ENCODE measurements around the gene DKK3. TPM values are rescaled to one million over a fixed set of nuclear protein-coding genes. Genes with fewer than 3 reads are reported as not detected.

DKK3 gene
- total and polyA plus RNA-seq, 4 donors = 3.1 to 9.9 (median 7.1) TPM

DNA sequence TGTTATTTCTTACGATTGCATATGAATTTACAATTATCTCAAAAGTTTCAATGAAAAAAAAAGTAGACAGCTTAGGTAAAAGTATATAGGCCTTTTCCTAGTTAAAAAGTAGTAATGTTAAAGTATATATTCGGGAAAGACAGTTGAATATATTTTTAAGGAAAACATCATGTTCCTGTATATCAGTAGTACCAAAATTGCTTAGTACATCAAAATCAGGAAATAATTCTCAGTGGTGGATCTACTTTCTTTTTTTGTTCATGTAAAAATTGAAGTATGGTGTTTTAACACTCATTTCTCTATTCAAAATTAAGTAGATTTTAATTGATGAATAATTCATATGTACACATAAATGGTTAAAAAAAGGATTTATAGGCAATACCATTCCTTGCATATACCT, 92.8 kb downstream of the DKK3 start:
- no peak overlapping the region for H3K4me3 ChIP-seq (ENCODE audit: low read depth in 1 of 3, low read length in 3 of 3)
- WGBS = 98% methylated on average over 2 of the region's 2 CpGs
- DNase-seq (ENCODE audit: low spot score) = no peak

More for the DNA sequence above, 92.8 kb downstream of the DKK3 start:
- peaks cover 0 to 4% (median 3%) of the 10 kb centered on the region in 4 donors for H3K36me3 ChIP-seq (ENCODE audit: control insufficient read depth in 4 of 4, insufficient read depth in 3 of 4, low read depth in 1 of 4, low read length in 3 of 4)
- H3K4me1 ChIP-seq (ENCODE audit: control insufficient read depth in 4 of 4, insufficient read depth in 4 of 4, low read length in 3 of 4) = no peaks in the 10 kb centered on the region
- no peaks in the 10 kb centered on the region for H3K9me3 ChIP-seq (ENCODE audit: control insufficient read depth in 4 of 4, low read length in 3 of 4)
- no peaks in the 10 kb centered on the region for H3K27me3 ChIP-seq (ENCODE audit: control insufficient read depth in 4 of 4, insufficient read depth in 4 of 4, low read length in 3 of 4)
- no peak for TF ChIP-seq RAD21 (IDR thresholded peaks at IDR 0.05)
- no peak for TF ChIP-seq NR2F2 (IDR thresholded peaks at IDR 0.05)
- TF ChIP-seq FOXA2 (IDR thresholded peaks at IDR 0.05) = no peak
- no peak for TF ChIP-seq JUND (IDR thresholded peaks at IDR 0.05)
- TF ChIP-seq ZBTB33 (IDR thresholded peaks at IDR 0.05) = no peak
- TF ChIP-seq, protein P1, sequence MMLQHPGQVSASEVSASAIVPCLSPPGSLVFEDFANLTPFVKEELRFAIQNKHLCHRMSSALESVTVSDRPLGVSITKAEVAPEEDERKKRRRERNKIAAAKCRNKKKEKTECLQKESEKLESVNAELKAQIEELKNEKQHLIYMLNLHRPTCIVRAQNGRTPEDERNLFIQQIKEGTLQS (IDR thresholded peaks at IDR 0.05) = no peak
- no peak for TF ChIP-seq EGR1 (IDR thresholded peaks at IDR 0.05; ENCODE audit: low read depth in 2 of 2)
- TF ChIP-seq HNF4A (conservative IDR thresholded peaks at IDR 0.05) = no peak
- no peak for TF ChIP-seq TAF1 (conservative IDR thresholded peaks at IDR 0.05)
- TF ChIP-seq YY1 (IDR thresholded peaks at IDR 0.05) = no peak
- TF ChIP-seq REST (IDR thresholded peaks at IDR 0.05) = no peak
- TF ChIP-seq MAX (IDR thresholded peaks at IDR 0.05) = no peak
- TF ChIP-seq FOXA1 (IDR thresholded peaks at IDR 0.05) = no peak
- TF ChIP-seq CTCF (IDR thresholded peaks at IDR 0.05; ENCODE audit: low read depth, low read length, missing input control) = no peak
- TF ChIP-seq SP1 (IDR thresholded peaks at IDR 0.05) = no peak
- TF ChIP-seq RXRA (IDR thresholded peaks at IDR 0.05) = no peak
- no peak overlapping the region for H3K27ac ChIP-seq (ENCODE audit: low read depth in 1 of 2, low read length in 2 of 2)
- no peak overlapping the region for H3K9ac ChIP-seq (ENCODE audit: low read depth in 1 of 2, low read length in 2 of 2)
